GM19240 (cell line): ENCODE measurements around the gene ZNF506.
A peak's percentile ranks its signal among the peaks of the same experiment; 100 is the strongest.
"Not testable (repeated sequence)": the region's sequence is repeated elsewhere in the genome, so short reads cannot be mapped to it uniquely, and the experiment has no call there.

Experiments used
- DNase-seq: peaks from one replicate; pipeline ENCODE4 v3.0.0; 2011; ENCODE audit warnings: low spot score; ENCODE audit not compliant: insufficient read length

ZNF506 gene

DNA sequence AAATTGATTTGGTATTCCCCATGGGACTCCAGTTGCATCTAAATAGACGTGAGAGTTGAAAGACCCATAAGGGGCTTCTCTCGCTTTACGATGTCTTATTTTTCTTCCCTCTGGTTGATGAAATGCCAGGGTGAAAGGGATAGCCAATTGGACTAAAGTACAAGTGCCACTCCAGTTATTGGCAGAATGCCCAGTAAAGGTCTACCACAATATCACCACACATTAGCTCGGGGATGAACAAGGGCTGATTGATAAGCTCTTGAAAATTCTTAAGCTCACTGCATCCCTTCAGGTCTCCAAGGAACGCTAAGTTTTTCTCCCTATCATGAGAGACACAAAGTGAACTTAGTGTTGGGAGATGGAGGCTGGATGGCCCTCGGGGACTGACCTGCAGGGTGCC is 39.8 kb downstream of the ZNF506 start:
- not testable (repeated sequence) for DNase-seq

DNA sequence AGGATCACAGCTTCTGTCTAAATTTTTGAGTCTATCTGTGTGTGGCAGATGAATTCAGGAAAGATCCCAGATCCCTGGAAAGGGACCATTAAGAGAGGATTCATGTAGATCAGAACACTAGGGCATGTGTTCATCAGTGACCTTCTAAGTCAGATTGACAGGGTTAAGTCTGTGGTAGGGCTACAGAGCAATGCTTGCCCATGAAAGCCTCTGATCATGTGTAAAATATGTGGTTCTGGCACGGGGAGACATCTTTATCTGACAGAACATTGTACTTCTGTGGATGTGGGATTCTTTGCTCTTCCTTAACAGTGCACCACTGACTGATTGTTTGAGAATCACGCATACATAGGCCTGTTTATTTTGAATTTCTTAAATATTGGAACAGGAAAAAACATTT is 42.9 kb downstream of the ZNF506 start:
- no peak for DNase-seq

DNA sequence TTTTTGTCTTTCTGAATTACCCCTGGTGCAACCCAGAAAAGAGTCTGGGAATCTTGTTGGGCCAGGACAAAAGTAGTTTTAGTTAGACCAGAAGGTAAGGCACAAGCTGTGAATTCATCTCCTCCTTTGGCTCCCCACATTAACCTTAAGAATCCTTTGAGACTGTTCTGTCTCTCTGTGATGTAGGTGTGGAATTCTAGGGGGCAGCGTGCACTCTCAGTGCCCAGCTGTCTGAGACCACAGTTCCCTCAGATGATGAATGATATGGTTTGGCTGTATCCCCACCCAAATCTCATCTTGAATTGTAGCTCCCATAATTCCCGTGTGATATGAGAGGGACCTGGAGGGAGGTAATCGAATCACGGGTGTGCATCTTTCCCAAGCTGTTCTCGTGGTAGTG is 43.9 kb downstream of the ZNF506 start:
- no peak for DNase-seq

DNA sequence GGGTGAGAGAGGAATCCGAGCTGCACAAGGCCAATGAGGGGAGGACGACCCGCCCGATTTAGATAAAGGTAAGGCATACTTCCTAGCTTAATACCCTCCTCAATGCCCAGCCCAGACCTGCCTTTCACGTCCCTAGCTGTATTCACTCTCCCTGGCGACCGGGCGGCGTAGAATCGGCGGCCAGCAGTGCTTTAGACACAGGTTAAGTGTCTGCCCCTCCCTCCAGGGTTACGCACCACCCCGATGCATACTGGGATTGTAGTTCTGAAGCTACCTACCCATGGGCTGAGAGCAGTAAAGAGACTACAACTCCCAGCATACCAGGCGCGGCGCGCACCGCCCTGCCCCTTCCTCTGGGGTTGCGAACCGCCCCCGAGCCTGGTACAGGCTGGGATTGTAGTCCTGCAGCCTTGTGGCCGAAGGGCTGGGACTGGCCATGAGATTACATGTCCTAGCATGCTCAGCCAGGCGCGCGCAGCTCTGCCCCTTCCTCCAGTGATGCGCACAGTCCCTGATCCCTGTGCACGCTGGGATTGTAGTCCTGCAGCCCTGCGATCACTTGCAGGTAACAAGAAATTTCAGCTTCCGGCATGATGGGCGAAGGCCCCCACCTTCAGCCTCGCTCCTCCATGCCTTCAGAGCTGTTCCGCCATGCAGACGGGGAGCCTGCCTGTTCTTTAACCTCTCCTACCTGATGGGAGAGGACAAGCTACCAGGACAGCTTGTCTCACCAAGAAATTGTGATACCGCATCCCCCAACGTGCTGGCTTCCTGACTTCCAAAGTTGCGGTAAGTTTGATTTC is 45.1 kb downstream of the ZNF506 start:
- DNase-seq: peak; percentile 81

DNA sequence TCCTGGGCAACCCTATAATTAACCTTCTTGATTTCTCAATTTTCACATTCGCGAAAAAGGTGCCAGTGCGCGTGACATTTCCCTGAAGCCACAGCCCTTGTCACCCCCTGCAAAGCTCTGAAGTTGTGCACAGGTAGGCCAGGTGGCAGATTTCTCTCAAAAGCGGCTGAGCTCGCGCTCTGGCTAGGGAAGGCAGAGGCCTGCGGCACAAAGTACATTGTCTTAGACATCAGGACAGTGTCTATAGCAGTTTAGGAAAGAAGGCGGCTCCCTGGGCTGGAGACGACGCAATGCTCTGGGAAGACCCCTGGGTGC is 45.7 kb downstream of the ZNF506 start:
- no peak for DNase-seq

DNA sequence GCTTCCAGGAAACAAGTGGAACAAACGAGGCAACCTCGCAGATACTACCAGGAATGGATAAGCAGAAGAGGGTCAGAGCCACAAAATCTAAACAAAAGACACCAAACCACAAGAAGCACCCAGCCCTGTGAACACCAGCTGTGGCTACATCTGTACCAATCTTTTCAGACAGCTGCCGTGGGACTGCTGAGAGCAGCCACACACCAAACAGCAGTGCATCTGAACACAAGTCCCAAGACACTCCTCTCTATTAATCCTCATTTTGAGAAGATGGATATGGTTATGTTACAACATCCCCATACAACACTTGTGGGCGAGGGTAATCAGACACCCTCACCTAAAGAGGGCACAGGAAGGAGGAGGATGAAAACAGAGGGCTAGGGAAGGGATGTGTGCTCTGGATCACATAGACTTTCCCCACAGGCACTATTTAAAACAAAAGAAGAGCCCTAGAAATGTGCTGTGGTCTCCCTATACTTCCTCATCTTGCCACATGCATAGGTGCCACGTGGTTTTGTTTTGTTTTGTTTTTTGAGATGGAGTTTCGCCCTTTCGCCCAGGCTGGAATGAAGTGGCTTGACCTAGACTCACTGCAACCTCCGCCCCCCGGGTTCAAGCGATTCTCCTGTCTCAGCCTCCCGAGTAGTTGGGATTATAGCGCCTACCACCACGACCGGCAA is 47.1 kb downstream of the ZNF506 start:
- no peak for DNase-seq

DNA sequence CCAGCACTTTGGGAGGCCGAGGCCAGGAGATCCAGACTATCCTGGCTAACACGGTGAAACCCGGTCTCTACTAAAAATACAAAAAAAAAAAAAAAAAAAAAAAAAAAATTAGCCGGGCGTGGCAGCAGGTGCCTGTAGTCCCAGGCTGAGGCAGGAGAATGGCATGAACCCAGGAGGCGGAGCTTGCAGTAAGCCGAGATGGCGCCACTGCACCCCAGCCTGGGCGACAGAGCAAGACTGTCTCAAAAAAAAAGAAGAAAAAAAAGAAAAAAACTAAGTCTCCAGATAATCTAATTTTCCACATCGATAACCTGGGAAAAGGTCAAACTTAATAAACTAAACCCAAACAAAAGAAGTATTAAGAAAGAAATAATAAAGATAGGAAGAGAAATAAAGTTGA is 49.6 kb downstream of the ZNF506 start:
- DNase-seq: not testable (repeated sequence)

DNA sequence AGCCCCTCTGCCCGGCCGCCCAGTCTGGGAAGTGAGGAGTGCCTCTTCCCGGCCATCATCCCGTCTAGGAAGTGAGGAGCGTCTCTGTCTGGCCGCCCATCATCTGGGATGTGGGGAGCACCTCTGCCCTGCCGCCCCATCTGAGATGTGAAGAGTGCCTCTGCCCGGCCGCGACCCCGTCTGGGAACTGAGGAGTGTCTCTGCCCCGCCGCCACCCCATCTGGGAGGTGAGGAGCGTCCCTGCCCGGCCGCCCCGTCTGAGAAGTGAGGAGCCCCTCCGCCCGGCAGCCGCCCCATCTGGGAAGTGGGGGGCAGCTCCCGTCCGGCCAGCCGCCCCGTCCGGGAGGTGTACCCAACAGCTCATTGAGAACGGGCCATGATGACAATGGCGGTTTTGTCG is 51.6 kb downstream of the ZNF506 start:
- DNase-seq: not testable (repeated sequence)

DNA sequence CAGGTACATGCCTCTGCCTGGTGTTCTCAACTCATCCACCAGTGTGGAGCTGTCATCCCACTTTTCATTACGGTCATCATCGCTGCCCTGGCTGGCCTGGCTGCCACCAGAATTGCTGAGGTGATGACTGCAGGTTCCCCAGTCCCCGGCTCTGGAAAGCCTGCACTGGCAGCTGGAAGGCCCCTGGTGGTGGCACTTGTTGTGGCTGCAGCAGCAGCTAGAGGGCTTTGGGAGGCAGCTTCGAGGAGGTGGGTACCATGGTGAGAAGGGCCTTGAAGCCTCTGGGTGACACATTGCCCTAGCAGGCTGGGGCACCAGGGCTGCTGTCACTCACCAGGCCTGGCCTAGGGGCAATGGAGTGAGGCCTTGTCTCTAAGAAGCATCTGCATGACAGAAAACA is 63.4 kb downstream of the ZNF506 start:
- DNase-seq: no peak

DNA sequence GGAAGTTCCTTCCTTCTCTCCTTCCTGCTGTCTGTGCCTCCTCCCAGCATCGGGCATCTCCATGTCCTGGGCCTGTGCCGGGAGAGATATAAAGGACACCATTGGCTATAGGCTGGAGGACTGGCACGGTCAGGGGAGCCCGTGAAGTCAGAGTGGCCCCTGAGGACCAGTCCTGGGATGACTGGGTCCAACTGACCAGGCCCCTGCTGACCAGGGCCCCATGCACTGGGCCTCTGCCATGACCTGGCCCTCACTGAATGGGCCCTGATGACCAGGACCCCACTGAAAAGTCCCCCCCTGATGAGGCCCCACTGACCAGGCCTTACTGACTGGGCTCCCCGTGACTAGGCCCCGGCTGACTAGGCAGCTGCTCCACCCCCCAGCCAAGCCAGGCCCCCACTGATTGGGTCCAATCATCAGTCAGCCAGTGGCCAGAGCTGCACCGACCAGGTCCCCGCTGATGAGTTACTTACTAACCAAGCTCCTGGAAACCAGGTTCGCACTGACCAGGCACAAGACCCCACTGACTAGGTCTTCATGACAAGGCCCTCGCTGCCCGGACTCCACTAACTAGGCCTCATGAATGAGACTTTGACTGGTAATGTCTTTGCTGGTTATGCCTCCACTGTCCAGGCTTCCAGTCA is 68.7 kb downstream of the ZNF506 start:
- DNase-seq: no peak

DNA sequence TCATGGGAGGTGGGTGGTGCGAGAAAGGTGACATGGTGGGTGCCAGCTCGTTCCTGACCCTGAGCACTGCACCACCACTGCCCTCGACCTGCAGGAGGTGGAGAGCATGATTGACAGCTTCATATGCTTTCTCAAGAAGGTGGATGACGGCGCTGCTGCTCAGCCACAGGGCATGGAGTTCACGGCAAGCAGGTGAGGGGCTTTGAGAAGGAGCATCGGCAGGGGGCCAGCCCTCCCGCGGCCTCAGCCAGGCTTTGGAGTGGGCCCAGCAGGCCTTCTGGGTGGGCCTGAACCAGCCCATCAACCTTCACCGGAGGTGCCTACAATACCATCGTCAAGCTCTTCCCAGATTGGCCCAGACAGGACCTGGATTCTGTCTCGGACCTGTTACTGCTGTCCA is 69.7 kb downstream of the ZNF506 start:
- DNase-seq: no peak

DNA sequence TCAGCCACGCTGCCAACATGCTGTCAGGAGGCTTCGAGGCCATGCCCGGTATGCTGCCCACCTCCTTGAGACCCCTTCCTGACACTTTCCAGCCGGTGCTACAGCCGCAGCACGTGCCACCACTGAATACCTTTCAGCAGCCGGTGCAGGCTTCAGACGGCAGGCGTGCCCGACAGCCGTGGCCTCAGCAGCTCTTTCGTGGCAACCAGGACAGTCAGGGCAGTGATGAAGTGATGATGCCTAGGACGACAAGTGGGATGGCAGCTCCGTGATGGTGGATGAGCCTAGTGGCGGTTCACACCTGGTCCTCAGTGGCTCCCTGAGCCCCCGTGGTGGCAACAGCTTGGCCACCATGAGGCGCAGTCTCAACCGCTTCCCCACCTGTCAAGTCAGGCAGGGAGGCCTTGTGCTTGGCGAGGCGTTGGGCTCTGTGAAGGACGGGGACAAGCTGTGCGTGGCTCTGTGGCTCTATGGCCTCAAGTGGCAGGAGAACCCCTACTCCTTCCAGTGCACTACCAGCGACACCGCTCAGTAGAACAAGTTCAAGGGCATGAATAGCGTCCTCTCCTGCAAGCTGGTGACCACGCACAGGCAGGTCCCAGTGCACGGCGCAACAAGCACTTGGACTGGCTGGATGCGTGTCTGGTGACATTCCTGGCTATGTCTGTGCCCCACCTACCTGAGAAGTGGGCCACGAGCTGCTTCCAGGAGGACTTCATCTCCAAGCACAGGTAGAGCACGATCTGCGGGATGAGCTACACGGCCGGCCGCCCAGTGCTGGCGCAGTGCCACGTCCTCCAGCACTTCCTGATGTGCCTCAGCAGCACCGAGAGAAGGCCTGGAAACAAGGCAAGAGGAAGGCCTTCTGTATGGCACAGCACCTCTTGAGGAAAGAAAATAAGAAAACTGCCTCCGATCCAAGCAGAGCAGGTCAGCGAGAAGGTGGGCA is 70.4 kb downstream of the ZNF506 start:
- no peak for DNase-seq

DNA sequence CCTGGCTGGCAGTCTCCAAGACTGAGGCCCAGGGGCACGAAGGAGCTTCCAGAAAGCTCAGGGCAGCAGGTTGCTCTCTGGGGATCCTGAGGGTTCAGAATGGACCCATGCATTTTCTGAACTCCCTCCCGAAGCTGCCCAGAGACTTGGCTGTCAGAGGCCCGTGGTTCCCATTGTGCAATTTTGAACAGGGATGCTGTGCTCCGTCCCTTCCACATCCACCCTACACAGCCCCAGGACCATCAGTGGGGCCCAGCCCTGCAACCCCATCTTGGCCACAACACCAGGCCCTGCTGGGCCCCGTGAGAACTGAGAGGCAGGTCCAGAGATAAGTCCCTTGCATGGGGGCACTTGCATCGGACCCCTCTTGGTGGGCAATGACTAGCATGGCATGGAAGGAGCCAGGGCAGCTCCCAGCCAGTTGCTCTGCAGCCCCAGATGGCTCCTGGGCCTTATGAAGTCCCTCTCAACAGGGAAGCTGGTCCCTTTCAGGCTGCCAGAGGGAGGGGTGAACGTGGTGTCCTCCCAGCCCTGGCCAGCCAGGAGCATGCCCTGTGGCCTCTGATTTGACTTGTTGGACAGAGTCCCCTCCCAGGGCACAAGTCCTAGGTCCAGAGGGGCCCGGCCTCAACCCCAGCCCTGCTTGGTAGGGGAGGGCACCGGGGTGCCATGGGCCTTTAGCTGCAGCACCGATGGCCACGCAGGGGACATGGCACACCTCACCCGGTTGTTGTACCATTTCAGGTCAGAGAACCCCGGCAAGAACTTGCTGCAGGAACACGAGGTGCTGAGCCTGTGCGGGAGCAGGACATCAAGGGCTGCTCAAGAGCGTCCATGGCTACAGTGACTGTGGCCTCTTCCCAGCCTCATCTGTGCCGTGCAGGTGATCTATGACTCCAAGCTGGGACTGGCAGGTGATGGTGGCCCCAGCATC is 71.4 kb downstream of the ZNF506 start:
- DNase-seq: no peak

DNA sequence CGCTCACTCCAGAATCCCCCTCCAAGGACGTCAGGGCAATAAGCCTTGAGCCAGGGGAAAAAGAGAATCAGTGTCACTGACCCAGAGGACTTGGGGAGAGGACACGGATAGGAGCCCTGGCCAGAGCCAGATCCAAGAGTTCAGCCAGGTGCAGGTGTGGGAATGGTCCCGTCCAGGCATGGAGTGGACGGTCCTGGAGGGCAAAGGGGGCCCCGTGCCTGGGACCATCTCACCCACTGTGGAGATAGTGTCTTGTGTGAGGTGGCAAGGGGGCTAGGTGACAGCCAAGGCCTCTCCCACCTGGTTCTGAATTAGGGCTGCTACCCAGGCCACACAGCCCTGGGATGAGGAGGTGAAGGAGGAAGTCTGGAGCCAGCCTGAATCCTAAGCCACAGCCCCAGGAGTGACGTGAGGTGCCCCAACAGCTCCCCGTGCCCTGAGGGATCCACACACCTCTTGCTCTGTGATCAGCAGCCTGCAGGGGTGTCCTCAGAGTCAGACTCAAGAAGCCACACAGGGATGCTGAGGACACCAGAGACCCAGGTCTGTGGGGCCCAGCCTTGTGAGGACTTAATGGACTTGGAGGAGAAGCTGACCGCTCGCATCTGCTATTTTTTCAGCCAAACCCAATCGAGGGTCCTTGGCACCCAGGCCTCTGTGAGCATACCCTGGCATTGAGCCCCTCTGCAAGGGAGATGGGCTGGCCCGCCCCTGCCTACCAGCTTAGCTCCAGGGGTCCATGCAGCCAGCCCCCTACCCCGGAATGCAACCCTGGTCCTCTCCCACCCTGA is 72.2 kb downstream of the ZNF506 start:
- DNase-seq: no peak

DNA sequence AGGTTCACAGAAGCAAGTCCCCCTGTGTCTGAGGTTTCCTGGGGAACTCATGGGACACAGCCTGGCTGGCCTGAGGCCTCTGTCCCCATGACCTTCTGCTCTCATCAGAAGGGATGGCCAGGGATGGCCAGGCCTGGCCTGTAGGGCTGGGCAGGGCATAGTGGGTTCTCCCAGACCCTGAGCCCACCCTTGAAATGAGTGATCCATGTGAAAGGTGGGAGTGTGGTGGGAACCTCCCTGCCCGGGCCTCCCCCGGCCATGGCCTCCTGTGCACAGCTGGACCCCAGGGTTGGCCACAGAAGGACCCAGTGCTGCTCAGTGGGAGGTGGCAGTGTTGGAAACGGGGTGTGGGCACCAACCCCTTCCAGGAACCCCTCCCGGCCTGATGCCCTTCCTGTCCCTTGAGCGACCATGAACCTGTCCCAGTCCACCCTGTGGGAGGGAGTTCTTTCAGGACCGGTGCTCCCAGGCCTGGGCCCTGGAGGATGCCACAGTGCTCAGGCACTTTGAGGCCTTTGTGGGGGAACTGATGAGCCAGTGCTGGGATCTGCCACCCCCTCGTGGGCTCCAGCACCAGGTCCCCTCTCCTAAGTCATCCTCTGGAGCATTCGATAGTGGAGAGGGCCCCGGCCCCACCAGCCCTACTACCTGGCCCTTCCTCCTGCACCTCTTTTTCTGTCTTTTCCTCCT is 73.2 kb downstream of the ZNF506 start:
- no peak for DNase-seq

DNA sequence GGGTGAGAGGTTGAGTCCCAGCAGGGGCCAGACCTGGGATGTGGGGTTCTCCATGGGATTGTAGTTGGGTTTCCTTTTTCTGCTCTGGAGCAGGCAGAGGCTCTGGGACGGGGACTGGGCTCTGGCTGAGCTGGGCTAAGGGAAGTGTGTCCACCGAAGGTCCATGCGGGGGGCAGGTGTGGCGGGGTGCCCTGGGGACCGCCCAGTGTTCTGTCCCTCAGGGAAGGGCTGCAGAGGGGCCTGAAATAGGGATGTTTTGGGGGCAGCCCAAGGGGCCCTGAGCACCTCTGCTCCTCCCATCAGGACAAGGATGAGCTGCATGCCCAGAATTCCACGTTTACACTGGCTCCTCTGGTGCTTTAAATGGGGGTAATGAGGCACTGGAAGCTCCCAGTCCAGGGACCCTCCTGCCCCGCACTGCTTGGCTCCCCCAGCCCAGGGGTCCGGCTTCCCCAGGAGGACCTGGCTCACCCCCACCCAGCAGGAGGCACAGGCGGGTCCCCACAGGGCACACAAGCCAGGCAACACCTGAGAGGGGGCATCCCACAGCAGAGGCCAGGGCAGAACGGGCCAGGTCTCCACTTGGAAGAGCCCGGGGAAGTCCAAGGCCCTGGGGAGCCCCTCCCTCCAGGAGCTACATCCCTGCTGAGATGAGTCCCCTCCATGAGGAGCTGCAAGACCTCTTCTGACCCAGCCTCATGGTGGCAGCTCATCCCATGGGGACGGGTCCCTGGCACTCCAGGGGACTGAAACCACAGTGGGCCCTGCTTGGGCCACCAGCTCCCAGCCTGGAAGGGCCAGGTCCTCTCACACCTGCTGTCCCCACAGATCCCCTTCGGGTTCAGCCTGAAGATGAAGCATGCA is 74.0 kb downstream of the ZNF506 start:
- no peak for DNase-seq

DNA sequence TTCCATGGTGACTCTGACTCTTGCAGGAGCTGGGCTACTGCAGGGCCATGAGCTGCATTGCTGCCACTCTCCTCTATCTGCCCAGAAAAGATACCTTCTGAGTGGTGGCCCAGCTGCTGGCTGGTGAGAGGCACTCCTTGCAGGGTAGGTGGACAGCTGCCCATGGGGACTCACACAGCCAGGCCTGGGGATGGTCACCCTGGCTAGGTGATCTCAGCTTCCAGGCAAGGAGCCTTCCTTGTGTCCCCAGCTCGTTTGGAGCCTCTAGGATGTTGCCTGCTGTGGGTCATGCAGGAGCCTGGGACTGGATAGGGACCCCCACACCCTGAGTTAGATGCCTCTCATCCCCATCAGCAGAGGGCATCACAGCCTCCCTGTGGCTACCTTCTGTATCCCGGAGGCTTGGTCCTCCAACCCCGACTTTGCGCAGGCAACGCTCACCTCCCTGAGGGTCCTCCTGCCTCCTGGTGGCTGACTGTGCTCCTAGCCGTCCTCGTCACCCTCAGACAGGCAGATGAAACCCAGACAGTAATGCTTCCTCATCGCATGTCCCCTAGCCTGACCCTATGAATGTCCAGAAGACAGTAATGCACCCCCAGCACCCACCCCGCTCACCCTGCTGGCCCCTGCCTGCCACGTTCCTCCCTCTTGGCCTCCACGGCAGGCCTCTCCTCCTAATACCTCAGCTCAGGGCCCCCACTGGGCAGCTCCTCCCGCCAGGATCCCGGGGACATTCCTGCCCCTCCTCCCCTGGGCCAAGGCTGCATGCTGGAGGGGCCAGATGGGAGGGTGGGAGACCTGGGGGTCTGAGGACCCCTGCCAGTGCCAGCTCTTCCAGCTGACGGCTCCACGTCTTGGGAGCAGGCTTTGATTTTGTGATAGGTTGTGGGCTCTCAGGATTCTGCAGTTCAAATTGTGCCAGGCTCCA is 75.0 kb downstream of the ZNF506 start:
- no peak for DNase-seq
